Measurements from ENCODE around the gene ZNF45.
A peak's percentile ranks its signal among the peaks of the same experiment; 100 is the strongest.
"Not testable (repeated sequence)": the region's sequence is repeated elsewhere in the genome, so short reads cannot be mapped to it uniquely, and the experiment has no call there.

The ZNF45 gene

GRCh38 chr19:43910884-43911283, 24.2 kb downstream of the ZNF45 start:
- DNase-seq = no peak

GRCh38 chr19:43908659-43909058, 26.4 kb downstream of the ZNF45 start:
- DNase-seq = no peak

DNA sequence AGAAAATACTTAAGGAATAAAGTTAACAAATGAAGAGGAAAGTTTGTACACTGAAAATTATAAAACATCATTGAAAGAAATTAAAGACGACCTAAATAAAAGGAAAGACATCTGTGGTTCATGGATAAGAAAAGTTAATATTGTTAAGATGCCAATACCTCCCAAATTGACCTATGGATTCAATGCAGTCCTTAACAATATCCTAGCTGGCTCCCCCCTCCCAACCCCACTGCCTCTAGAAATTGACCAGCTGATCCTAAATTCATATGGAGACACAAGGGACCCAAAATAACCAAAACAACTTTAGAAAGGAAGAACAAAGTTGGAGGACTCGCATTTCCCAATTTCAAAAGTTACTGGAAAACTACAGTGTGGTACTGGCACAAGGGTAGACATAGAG, 28.3 kb downstream of the ZNF45 start:
- no peak for DNase-seq

DNA sequence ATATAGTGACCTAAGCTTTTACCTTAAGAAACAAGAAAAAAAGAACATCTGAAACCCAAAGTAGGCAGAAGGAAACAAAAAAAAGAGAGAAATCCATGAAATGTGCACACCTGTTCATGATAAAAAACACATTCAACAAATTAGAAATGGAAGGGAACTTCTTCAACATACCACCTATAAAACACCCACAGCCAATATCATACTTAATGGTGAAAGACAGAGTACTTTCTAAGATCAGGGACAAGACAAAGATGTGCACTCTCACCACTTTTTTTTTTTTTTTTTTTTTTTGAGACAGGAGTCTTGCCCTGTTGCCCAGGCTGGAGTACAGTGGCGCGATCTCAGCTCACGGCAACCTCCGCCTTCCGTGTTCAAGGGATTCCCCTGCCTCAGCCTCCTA, 29.2 kb downstream of the ZNF45 start:
- DNase-seq = no peak

DNA sequence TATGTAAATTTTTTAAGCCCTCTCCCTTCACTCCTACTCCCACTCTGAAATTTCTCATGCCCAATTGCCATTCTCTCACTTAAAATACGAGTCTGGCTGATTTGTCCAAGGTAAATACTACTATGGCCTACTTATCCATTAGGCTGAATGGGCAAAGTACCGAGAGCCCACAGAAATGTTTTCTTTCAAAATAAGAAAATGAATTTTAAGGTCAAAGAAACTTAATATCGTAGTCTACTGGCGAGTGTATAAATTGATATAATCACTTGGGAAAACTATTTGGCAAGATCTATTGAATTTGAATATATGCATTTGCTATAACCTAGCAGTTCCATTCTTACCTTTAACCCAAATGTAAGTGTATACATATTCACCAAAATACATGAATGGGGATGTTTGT, 32.7 kb downstream of the ZNF45 start:
- no peak for DNase-seq

DNA sequence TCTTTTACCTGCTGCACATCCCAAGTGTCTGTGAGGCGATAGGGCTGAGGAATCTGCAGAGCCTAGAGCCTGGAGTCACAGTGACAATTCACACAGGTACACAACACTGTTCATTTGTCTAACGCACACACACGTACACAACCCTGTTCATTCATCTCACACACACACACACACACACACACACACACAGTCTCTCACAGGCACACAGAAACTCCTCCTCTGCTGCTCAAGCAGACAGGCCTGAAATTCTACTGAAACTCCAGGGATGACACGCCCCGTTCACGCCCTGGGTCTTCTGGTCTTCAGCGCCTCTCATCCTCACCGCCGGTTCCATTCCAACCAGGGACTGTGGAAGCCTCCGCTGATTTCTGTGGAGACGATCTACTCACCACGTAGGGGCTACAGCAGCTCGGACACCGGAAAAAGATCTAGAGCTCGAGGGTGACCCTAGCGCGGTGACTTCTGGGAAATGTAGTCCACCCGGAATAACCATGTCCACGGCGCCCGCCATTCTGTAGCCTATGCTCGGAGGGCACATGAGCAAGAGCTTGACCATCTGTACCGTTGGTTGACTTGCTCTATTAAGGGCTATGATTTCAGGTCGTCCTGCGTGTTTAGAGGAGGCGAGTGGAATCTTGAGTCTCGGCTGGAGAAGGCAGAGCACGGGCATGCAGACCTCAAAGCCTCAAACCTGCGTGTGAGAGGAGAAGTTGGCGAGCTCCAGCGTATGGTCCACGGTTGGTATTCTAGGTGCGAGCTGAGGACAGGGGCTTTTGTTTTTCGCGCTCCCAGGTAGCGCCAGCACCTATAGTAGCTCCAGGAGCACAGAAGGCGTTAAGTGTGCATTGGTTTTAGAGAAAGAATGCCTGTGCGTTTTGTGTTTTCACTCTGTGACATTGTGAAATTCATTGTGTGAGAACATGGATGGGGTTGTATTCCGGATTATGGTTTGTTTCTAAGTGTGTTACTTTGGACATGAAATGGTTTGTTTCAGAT, 33.4 kb downstream of the ZNF45 start:
- DNase-seq = peak; percentile 85

GRCh38 chr19:43895727-43896308, 39.3 kb downstream of the ZNF45 start:
- DNase-seq = no peak

DNA sequence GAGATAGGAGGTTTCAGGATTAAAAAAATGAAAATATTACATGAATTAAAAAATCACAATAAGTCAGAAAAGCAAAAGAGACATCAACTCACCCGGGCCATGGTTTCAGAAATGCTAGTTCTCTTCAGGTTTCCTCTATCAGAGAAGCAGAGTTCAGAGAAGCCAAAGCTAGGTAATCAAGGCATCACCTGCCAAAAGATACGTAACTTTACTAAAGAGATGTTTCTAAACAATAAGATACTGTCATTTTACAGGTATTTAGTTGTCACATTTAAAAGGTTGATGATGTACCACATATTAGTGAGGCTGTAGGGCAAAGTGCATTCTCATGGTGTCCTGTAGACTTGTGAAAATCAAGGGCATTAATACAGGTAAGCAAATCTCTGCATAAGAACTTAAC, 51.2 kb downstream of the ZNF45 start, which contains the start of gene ZNF404:
Gene ZNF404, minus strand, starts transcription at position 101 of the 400 bp plus-strand sequence.
- no peak for DNase-seq

DNA sequence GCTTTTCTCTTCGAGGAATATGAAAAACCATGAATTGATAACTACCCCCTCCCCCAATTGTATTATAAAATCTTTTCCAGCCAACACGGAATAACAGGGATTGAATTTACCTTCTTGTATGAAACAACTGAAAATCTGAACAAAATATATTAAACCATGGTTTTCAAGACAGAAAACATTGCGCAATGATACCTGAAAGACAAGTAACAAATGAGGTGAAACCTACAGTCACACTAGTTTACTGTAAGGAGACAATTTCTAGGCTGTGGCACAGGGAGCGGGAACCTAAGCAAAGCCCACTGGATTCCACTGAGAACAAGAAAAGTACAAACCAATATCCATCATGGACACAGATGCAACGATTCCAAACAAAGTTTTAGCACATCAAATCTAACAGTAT, 54.6 kb downstream of the ZNF45 start:
- no peak for DNase-seq

DNA sequence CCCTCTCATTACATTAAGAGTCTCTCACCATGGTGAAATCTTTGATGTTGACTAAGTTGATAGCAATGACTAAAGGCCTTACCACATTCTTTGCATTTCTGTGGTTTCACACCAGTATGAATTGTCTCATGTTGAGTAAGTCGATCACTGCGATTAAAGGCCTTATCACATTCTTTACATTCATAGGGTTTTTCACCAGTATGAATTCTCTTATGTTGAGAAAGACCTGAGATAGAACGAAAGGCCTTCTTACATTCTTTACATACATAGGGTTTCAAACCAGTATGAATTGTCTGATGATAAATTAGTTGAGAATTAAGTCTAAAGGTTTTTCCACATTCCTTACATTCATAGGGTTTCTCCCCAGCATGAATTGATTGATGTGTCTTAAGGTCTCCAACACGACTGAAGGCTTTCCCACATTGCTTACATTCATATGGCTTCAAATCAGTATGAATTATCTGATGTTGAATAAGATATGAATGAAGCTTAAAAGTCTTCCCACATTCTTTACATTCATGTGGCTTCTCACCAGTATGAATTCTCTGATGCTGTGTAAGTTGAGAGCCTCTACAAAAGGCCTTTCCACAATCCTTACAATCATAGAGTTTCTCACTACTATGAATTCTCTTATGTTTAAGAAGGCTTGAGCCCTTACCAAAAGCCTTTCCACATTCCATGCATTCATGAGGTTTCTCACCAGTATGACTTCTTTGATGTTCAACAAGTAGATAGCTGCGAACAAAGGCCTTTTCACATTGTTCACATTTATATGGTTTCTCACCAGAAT, 62.3 kb downstream of the ZNF45 start:
- DNase-seq = peak; percentile 25

DNA sequence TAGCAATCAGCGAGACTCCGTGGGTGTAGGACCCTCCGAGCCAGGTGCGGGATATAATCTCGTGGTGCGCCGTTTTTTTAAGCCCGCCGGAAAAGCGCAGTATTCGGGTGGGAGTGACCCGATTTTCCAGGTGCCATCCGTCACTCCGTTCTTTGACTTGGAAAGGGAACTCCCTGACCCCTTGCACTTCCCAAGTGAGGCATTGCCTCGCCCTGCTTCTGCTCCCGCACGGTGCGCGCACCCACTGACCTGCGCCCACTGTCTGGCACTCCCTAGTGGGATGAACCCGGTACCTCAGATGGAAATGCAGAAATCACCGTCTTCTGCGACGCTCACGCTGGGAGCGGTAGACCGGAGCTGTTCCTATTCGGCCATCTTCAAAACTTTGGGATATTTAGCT, 68.2 kb downstream of the ZNF45 start:
- not testable (repeated sequence) for DNase-seq
